HK-2 (cell line): ENCODE data around the gene OR9G1.
"Not testable (repeated sequence)": the region's sequence is repeated elsewhere in the genome, so short reads cannot be mapped to it uniquely, and the experiment has no call there.

ENCODE experiments used
- DNase-seq: peaks from one replicate; pipeline ENCODE4 v3.0.0-alpha.2; 2018; ENCODE audit not compliant: unreplicated experiment

OR9G1 gene, protein sequence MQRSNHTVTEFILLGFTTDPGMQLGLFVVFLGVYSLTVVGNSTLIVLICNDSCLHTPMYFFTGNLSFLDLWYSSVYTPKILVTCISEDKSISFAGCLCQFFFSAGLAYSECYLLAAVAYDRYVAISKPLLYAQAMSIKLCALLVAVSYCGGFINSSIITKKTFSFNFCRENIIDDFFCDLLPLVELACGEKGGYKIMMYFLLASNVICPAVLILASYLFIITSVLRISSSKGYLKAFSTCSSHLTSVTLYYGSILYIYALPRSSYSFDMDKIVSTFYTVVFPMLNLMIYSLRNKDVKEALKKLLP

GRCh38 chr11:56698795-56699194 is at the start of gene OR9G1:
Gene OR9G1, plus strand, starts transcription at chr11:56699095. Its CDS starts 1,293 bp downstream, at chr11:56700388.
- DNase-seq: no peak

- no peak for DNase-seq
Observed at GRCh38 chr11:56659755-56660154, 39.1 kb upstream of the OR9G1 start.

- no peak for DNase-seq
Observed at GRCh38 chr11:56663386-56663785, 35.5 kb upstream of the OR9G1 start, which contains the start of gene OR5AR1. Gene OR5AR1, plus strand, starts transcription at chr11:56663686. Its CDS starts 0 bp downstream, at chr11:56663686.

DNA sequence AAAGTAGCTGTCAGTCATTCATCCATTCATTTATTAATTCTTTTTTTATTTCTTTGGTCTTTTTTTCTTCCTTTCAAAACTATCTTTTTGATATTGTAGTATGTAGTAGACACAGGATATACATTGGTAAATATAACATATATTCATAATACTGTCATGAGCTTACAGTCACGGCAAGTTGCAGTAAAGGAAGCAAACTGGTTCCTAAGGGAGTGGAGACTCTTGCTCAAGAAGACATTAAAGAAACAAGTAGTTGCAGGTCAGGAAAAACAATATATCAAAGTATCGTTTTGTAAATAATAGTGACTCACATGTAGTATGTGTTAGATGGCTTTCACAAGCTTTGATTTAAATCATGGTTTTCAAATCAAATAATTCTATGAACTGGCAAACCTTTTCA is 27.9 kb upstream of the OR9G1 start:
- DNase-seq: no peak

DNA sequence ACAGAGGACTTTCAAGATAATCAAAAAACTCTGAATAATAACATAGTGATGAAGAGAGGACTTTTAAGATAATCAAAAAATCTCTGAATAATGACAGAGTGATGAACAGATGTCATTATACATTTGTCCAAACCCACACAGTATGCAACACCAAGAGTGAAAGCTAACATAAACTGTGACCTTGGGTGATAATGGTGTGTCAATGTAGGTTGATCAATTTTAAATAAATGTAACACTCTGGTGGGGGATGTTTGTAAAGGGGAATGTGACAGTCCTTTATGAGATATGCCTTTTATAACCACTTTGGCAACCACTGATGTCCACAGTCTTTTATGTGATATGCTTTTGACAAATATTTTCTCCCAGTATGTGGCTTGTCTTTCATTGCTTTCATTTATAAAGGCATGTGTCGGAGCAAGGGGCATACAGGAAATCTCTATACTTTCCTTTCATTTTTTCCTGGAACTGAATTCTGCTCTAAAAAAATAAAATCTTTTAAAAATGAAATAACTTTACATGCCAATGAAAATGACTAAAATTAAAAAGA is 10.3 kb upstream of the OR9G1 start:
- DNase-seq: no peak

GRCh38 chr11:56691179-56691578 is 7.7 kb upstream of the OR9G1 start:
- DNase-seq: not testable (repeated sequence)

- no peak for DNase-seq
Observed at GRCh38 chr11:56693428-56693827, 5.5 kb upstream of the OR9G1 start.

GRCh38 chr11:56700242-56700913 is 1.5 kb downstream of the OR9G1 start:
- no peak for DNase-seq

DNA sequence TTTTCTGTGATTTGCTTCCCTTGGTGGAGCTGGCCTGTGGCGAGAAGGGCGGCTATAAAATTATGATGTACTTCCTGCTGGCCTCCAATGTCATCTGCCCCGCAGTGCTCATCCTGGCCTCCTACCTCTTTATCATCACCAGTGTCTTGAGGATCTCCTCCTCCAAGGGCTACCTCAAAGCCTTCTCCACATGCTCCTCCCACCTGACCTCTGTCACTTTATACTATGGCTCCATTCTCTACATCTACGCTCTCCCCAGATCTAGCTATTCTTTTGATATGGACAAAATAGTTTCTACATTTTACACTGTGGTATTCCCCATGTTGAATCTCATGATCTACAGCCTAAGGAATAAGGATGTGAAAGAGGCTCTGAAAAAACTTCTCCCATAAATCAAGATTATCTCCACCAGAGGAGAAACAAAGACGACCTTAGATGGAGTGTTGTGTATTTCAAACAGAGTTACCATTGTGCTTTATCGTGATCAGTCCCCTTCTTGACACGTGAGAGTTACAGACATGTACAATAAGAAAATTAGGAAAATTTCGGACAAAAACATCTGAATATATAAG is 2.1 kb downstream of the OR9G1 start:
- no peak for DNase-seq

- DNase-seq: no peak
Observed at GRCh38 chr11:56705784-56706396, 7.0 kb downstream of the OR9G1 start.

- no peak for DNase-seq
Observed at GRCh38 chr11:56706486-56706885, 7.6 kb downstream of the OR9G1 start.

GRCh38 chr11:56714206-56714605 is 15.3 kb downstream of the OR9G1 start:
- DNase-seq: no peak

GRCh38 chr11:56716379-56716854 is 17.5 kb downstream of the OR9G1 start:
- no peak for DNase-seq

- no peak for DNase-seq
Observed at GRCh38 chr11:56720513-56720912, 21.6 kb downstream of the OR9G1 start.

GRCh38 chr11:56740107-56740506 is 41.2 kb downstream of the OR9G1 start:
- no peak for DNase-seq

- no peak for DNase-seq
Observed at GRCh38 chr11:56740886-56741285, 42.0 kb downstream of the OR9G1 start.

- no peak for DNase-seq
Observed at GRCh38 chr11:56748597-56748996, 49.7 kb downstream of the OR9G1 start, which contains the start of gene OR9G4. Gene OR9G4, minus strand, starts transcription at chr11:56748697. Its CDS starts 4,931 bp downstream, at chr11:56743766.

GRCh38 chr11:56750190-56750589 is 51.3 kb downstream of the OR9G1 start:
- DNase-seq: no peak

GRCh38 chr11:56751480-56751879 is 52.6 kb downstream of the OR9G1 start:
- no peak for DNase-seq
